NCI-H1694 treated with DMSO at 0.1 percent for 48 hours (cell line): Measurements from ENCODE around the gene SORT1.
A peak's percentile ranks its signal among the peaks of the same experiment; 100 is the strongest.

ENCODE experiments used
- DNase-seq: peaks from one replicate; lab custom pipeline; 2025; lab: John Stamatoyannopoulos, UW

The SORT1 gene

GRCh38 chr1:109274533-109275476 is 122.9 kb downstream of the SORT1 start:
- DNase-seq, result no peak

GRCh38 chr1:109273570-109274288 is 124.0 kb downstream of the SORT1 start:
- no peak for DNase-seq

GRCh38 chr1:109272831-109273547 is 124.7 kb downstream of the SORT1 start:
- no peak for DNase-seq

DNA sequence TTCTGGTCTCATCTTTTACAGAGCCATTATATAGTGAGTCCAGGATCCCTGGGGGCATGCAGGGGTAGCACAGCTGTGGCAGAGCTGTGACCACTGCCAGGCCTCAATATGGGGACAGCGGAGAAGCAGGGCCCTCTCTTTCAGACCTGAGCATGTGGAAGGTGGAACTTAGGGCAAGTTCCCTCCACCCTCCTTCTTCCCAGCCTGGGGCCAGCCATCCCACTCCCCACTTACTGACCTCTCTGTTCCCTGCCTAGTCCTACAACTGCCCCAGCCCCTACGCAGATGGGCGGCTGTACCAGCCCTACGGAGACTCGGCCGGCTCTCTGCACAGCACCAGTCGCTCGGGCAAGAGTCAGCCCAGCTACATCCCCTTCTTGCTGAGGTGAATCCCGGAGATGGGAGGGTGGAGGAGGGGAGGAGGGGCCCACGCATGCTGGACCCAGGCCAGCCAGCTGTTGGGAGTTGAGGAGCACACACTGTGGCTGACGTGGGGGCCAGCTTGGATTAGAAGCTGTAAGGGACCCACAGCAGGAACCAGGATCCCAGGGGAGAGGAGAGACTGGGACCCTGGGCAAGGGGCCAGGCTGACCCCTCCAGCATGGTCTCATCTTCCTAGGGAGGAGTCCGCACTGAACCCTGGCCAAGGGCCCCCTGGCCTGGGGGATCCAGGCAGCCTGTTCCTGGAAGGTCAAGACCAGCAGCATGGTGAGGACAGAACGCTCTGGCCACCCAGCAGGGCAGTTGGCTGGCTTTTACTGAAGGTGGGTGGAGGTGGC is 125.5 kb downstream of the SORT1 start:
- no peak for DNase-seq

DNA sequence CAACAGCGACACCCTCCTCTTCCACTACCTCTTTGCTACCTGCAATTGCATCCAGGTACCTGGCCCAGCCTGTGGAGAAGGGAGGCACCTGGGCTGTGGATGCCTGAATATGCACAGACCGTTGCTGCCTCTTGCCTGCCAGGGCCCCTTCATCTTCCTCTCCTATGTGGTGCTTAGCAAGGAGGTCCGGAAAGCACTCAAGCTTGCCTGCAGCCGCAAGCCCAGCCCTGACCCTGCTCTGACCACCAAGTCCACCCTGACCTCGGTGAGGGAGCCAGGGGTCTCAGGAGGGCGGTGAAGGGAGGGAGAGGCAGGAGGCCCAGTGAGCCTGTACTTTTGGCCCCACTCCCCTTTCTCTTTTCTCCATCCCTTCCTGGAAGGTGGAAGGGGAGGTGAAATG is 126.3 kb downstream of the SORT1 start:
- no peak for DNase-seq

DNA sequence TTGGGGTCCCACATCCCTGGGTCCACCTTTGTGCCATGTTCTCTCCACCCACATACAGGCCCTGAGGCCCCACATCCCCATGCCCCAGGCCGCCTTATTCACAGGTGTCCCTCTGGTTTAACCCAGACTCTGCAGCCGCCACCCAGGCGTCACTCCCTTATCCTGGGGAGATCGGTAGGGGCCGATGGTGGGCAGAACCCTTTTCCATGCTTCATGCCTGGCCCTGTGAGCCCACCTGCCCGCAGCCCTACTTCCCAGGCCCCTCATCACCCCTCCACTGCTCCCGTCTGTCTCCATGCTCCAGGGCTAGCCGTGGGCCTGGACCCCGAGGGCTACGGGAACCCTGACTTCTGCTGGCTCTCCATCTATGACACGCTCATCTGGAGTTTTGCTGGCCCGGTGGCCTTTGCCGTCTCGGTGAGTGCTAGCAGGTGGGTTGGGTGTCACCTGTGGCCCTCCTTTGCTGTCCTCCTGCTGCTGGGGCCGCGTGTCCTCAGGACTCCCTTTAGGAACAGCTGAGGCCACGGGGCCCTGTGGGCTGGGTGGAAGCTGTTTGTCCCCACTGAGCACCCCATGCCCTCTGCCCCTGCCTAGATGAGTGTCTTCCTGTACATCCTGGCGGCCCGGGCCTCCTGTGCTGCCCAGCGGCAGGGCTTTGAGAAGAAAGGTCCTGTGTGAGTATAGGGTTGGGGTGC is 126.9 kb downstream of the SORT1 start:
- no peak for DNase-seq

DNA sequence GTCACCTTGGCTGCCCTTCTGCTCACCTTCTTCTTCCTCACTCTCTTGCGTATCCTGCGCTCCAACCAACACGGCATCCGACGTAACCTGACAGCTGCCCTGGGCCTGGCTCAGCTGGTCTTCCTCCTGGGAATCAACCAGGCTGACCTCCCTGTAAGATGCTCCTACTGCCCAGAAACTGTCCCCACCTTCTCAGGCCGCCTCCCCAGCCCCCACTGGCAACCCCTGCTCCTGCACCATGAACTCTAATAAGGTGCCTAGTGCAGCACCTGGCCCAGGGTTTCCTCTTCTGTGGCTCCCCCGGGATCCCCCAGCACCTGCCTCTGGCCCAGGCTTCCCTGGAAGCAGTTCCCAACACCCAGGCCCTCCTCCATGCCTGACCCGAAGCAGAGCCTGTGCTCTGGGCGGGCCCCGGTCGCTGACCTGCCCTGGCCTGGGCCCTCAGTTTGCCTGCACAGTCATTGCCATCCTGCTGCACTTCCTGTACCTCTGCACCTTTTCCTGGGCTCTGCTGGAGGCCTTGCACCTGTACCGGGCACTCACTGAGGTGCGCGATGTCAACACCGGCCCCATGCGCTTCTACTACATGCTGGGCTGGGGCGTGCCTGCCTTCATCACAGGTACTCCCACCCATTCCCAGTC is 127.6 kb downstream of the SORT1 start:
- DNase-seq, result no peak

GRCh38 chr1:109269212-109269980 is 128.3 kb downstream of the SORT1 start:
- no peak for DNase-seq

DNA sequence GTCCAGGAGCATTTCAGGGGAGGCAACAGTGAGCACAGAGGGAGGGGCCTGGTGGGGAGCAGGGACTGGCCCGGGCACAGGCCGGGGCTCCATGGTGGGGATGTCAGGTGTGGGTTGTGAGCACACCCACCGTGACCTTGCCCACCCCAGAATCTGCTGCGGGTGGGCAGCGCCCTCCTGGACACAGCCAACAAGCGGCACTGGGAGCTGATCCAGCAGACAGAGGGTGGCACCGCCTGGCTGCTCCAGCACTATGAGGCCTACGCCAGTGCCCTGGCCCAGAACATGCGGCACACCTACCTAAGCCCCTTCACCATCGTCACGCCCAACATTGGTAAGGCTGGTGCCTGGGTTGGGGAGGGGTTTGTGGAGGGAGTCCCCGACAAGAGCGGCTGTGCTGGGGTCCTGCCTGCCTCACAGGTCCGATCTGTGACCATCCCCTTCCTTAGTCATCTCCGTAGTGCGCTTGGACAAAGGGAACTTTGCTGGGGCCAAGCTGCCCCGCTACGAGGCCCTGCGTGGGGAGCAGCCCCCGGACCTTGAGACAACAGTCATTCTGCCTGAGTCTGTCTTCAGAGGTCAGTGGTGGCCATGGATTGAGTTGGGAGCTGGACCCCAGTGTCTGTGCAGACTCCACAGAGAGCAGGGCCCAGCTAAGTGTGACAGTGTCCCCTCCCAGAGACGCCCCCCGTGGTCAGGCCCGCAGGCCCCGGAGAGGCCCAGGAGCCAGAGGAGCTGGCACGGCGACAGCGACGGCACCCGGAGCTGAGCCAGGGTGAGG is 129.1 kb downstream of the SORT1 start:
- no peak for DNase-seq

DNA sequence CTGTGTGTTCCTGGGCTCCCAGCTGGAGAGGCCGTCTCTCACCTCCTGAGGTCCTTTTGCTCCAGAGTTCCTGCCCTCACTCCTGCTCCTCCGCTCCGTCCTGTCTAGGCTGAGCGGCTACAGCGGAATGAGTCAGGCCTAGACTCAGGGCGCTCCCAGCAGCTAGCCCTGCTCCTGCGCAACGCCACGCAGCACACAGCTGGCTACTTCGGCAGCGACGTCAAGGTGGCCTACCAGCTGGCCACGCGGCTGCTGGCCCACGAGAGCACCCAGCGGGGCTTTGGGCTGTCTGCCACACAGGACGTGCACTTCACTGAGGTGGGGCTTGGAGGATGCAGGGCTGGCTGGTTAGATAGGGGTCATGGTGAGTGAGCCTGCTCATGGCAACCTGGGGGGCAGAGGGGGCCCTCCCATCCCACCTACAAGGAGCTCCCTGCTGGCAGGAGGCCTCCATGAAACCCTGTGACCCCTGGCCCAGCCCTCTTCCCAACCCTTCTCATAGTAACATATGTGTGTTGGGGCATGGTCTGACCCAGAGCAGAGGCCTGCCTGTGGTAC is 129.9 kb downstream of the SORT1 start:
- no peak for DNase-seq

DNA sequence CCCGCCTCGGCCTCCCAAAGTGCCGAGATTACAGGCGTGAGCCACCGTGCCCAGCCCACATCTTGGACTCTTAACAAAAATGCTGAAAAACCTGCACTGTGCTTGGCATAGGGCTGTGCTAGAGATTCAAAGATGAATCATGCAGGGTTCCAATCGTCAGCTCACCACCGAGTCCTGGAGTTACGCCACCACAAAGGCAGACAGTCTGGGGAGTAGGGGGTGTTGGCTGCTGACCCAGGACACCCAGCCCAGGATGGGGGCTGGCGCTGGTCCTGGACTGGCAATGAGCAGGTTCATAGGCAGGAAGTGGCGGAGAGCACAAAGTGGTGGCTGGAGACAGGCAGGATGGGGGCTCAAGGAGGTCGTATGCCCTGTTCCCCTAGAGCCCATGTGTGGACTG is 130.8 kb downstream of the SORT1 start:
- DNase-seq, result no peak

- no peak for DNase-seq
Observed at GRCh38 chr1:109265741-109266330, 131.9 kb downstream of the SORT1 start.

DNA sequence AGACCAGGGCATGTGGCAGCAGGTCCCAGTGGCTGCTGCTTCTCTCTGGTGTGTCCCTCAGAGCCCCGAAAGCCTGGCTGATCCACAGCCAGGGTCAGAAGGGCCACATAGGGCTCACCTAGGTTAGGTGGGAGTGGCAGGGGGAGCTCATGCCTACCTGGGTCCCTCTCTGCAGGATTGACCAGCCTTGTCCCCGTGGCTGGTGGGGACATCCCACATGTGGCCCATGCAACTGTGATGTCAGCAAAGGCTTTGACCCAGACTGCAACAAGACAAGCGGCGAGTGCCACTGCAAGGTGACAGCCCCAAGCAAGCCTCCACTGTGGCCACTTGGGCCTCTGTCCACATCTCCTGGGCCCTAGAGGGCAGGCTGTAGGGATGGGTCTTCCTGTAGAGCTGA is 132.7 kb downstream of the SORT1 start:
- DNase-seq, result no peak

DNA sequence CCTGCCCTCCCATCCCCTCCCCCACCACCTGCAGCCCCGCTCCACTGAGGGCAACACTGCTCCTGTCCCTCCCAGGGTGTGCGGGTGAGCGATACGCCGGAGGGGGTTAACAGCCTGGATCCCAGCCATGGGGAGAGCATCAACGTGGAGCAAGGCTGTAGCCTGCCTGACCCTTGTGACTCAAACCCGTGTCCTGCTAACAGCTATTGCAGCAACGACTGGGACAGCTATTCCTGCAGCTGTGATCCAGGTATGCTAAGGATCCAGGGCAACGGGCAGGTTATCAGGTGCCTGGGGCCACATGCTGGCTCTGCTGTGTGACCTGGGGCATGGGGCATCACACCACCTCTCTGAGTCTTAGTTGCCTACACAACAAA is 133.4 kb downstream of the SORT1 start:
- DNase-seq, result no peak

DNA sequence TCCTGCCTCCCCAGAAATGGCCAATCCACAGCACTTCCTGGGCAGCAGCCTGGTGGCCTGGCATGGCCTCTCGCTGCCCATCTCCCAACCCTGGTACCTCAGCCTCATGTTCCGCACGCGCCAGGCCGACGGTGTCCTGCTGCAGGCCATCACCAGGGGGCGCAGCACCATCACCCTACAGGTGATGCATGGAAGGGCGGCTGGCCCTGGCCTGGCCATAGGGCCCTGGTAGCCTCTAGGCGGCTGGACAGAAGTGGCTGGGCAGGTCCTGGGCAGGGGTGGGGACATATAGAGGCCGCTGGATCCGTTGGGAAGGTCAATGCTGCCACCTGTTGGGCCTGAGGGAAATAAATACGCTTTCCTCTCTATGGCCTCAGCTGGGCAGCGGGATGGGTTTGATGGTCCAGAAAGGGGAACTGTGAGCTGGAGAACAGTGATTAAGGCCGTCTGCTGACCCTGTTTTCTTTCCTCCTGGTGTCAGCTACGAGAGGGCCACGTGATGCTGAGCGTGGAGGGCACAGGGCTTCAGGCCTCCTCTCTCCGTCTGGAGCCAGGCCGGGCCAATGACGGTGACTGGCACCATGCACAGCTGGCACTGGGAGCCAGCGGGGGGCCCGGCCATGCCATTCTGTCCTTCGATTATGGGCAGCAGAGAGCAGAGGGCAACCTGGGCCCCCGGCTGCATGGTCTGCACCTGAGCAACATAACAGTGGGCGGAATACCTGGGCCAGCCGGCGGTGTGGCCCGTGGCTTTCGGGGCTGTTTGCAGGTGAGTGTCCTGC is 133.9 kb downstream of the SORT1 start:
- peak; percentile 57 for DNase-seq

GRCh38 chr1:109263234-109263596 is 134.5 kb downstream of the SORT1 start:
- DNase-seq, result peak; percentile 57

DNA sequence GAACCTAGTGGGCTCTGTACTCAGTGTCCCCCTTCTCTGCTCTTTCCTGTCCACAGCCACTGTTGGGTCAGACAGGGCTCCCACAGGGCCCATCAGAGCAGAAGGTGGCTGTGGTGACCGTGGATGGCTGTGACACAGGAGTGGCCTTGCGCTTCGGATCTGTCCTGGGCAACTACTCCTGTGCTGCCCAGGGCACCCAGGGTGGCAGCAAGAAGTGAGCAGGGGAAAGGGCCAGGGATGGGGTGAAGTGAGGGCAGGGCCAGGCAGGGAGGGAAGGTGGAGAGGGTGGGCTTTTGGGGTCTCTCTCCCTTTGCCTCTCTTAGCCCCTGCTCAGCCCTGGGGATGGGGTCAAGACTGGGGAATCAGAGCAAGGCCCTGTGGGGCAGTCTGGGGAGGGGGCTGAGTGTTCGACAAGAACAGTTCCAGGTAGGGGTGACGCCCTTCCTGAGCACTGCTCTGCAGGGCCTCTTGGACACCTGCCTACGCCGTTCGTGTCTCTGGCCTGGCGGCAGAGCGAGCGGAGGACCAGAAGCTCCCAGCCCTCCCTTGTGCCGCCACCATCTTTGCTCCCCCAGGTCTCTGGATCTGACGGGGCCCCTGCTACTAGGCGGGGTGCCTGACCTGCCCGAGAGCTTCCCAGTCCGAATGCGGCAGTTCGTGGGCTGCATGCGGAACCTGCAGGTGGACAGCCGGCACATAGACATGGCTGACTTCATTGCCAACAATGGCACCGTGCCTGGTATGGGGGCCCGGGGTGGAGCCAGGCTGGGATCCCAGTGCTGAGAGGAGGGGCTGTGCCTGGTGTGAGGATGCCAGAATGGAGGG is 135.3 kb downstream of the SORT1 start:
- no peak for DNase-seq
